Coronary artery (tissue), 2 donors: Measurements from ENCODE around the gene CXCR1.

Source experiments
- DNase-seq: peaks from one replicate; pipeline ENCODE4 v3.0.0-alpha.2; 2017; ENCODE audit warnings: low spot score
- H3K27ac ChIP-seq, 2 donors: fragments of 200-600 bp; sonication (generic); one replicate each; pipeline ENCODE4 v1.5.1; 2016 to 2019
- H3K4me3 ChIP-seq: fragments of 200-600 bp; sonication (generic); 2 replicates; pipeline ENCODE4 v1.5.1; 2016; ENCODE audit warnings: mild to moderate bottlenecking, moderate library complexity
- TF ChIP-seq, protein P1 (sequence below): fragments of 200-600 bp; sonication (generic); IDR thresholded peaks from one replicate; pipeline ENCODE4 v1.5.1; 2019; ENCODE audit warnings: antibody characterized with exemption

The CXCR1 gene

DNA sequence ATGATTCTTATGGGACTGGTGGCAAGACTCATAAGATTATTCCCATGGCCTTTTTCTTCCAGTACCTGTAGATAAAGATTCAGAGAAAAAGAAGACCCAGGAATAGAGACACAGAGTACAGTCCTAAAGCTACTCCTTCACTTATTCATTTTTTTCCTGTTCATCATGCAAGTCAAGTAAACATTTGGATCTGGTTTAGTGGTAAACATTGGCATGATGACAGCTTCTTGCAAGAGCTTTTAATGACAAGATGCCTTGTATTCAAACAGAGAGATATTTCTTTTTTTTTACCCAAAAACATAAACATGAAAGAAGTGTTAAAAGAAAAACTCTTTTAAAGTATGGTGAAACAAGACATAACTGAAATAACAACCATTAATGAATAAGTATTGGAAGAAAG lies 20.7 kb downstream of the CXCR1 start:
- DNase-seq: no peak

GRCh38 chr2:218145124-218145523 lies 21.6 kb downstream of the CXCR1 start:
- TF ChIP-seq, protein P1, sequence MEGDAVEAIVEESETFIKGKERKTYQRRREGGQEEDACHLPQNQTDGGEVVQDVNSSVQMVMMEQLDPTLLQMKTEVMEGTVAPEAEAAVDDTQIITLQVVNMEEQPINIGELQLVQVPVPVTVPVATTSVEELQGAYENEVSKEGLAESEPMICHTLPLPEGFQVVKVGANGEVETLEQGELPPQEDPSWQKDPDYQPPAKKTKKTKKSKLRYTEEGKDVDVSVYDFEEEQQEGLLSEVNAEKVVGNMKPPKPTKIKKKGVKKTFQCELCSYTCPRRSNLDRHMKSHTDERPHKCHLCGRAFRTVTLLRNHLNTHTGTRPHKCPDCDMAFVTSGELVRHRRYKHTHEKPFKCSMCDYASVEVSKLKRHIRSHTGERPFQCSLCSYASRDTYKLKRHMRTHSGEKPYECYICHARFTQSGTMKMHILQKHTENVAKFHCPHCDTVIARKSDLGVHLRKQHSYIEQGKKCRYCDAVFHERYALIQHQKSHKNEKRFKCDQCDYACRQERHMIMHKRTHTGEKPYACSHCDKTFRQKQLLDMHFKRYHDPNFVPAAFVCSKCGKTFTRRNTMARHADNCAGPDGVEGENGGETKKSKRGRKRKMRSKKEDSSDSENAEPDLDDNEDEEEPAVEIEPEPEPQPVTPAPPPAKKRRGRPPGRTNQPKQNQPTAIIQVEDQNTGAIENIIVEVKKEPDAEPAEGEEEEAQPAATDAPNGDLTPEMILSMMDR: no peak
- Histone ChIP-seq H3K27ac (no peak overlapping the region), H3K4me3 (no peak overlapping the region)
- DNase-seq: no peak

More for the DNA sequence above, 20.7 kb downstream of the CXCR1 start:
- Histone ChIP-seq H3K27ac (no peak overlapping the region), H3K4me3 (no peak overlapping the region)
- TF ChIP-seq, protein P1: no peak

GRCh38 chr2:218138047-218138446 lies 28.7 kb downstream of the CXCR1 start:
- no peak overlapping the region for H3K27ac ChIP-seq
- DNase-seq: no peak
- TF ChIP-seq, protein P1: no peak
- no peak overlapping the region for H3K4me3 ChIP-seq

DNA sequence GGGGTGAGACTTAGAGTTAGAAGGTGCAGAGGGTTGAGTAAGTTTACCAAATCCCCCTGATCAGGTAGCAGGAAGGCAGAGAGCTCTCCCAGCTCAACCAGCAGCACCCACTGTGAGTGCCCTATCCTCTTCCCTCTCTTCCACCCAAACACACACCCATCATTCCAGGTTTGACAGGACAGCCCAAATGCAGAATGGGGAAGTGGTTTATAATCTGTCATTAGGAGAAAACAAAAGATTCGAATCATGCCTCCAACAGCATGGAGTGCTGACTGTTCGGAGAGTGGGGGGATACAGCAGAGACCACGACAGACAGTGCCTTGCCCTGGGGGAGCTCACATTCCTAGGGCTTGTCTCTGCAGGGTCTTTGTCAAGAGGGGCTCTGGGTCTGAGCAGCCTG lies 29.2 kb downstream of the CXCR1 start:
- TF ChIP-seq, protein P1: no peak
- DNase-seq: no peak
- Histone ChIP-seq H3K4me3 (no peak overlapping the region), H3K27ac (no peak overlapping the region)

DNA sequence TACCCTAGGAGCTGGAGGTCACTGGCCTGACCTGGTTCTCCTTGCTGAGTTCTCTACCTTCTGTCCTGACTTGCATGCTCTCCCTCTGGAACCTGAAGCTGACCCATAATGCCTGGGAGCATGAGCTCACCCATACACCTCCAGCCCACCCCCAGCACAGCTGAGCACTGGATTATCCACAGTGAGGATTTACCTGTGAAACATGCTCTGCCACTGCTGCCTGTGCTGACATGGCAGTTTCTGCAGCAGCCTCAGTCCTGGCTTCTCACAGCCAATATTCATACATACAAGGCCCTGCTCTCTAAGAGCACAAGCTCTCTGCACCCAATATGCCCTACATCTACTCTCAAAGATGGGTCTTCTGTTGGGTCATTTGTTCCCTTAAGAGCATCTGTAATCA lies 35.9 kb downstream of the CXCR1 start:
- Histone ChIP-seq H3K4me3 (no peak overlapping the region), H3K27ac (no peak overlapping the region)
- no peak for DNase-seq
- TF ChIP-seq, protein P1: no peak

- TF ChIP-seq, protein P1: no peak
- DNase-seq: no peak
- H3K4me3 ChIP-seq: no peak overlapping the region
- no peak overlapping the region for H3K27ac ChIP-seq
These were observed 36.4 kb downstream of the CXCR1 start for GRCh38 chr2:218130377-218130776.

DNA sequence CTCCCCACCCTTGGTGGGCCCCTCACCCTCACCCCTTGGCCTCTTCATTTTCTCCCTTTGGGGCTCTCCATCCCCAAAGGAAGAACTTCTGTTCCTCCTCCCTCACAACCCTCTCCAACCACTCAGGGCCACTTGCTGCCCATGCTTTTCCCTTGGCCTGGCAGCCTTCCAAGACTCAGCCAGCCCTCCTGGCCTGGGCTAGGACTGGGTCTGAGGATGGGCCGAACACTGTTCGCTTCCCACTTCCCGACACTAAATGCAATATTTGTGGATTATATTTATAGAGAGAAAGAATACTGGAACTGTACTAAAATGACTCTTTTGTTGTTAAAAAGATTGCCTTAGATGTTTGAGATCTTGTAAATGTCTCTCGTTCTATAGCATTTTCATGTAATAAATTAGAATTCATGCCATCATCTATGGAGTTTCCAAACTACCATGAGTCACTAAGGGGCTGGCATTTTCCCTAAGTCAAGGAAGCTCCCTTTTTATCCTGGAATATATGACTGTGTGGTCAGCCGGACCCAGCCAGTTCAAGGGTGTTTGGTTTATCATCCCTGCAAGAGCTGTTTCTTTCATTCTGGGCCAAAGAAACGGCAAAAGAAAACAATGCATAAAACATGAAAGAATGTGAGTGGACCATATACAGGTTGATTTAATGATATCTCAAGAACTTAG lies 37.2 kb downstream of the CXCR1 start:
- Histone ChIP-seq H3K4me3 (no peak overlapping the region), H3K27ac (no peak overlapping the region)
- TF ChIP-seq, protein P1: no peak
- no peak for DNase-seq
